SJCRH30 (cell line): ENCODE results near the gene STIL. TPM values are rescaled to one million over a fixed set of nuclear protein-coding genes. Genes with fewer than 3 reads are reported as not detected.
"Not testable (repeated sequence)": the region's sequence is repeated elsewhere in the genome, so short reads cannot be mapped to it uniquely, and the experiment has no call there.

Source experiments
- DNase-seq, 2 experiments: peaks; one replicate each; pipeline ENCODE4 v3.0.0-alpha.2; 2015 to 2020
- H3K27ac ChIP-seq: fragments of 250-450 bp; sonication (Bioruptor Pico); 2 replicates; pipeline ENCODE4 v1.5.1; 2020; ENCODE audit warnings: mild to moderate bottlenecking, moderate library complexity
- H3K27me3 ChIP-seq: fragments of 250-450 bp; sonication (Bioruptor Pico); 2 replicates; pipeline ENCODE4 v1.5.1; 2020; ENCODE audit warnings: mild to moderate bottlenecking, moderate library complexity
- H3K36me3 ChIP-seq: fragments of 250-450 bp; sonication (Bioruptor Pico); 2 replicates; pipeline ENCODE4 v1.5.1; 2020; ENCODE audit warnings: mild to moderate bottlenecking, moderate library complexity
- H3K4me1 ChIP-seq: fragments of 250-450 bp; sonication (Bioruptor Pico); 2 replicates; pipeline ENCODE4 v1.5.1; 2020; ENCODE audit warnings: mild to moderate bottlenecking, moderate library complexity
- H3K4me3 ChIP-seq: fragments of 250-450 bp; sonication (Bioruptor Pico); 2 replicates; pipeline ENCODE4 v1.5.1; 2020; ENCODE audit warnings: mild to moderate bottlenecking, moderate library complexity
- H3K9me3 ChIP-seq: fragments of 250-450 bp; sonication (Bioruptor Pico); replicated peaks from 2 replicates; pipeline ENCODE4 v1.5.1; 2020; ENCODE audit warnings: mild to moderate bottlenecking, moderate library complexity
- total RNA-seq: library from RNA; depleted of rRNA; stranded (reverse); fragments of >200 nt; shearing (Covaris generic); gene quantifications from 2 replicates; pipeline ENCODE4 v1.2.3, GENCODE V29; 2014

Gene STIL
- total RNA-seq, 1 experiment from 2014 or later = 53.4 TPM

DNA sequence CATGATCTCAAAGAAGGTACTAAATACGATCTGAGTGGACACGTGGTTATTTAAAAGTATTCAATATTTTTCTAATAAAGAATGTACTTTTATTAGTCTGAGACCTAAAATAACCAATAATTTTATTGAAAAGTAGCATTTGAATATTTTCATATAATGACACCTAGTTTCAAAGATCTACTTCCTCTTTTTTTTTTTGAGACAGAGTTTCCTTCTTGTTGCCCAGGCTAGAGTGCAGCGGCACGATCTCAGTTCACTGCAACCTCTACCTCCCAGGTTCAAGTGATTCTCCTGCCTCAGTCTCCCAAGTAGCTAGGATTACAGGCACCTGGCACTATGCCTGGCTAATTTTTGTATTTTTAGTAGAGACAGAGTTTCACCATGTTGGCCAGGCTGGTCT lies 25.8 kb downstream of the STIL start:
- DNase-seq, H3K4me3 ChIP-seq: not testable (repeated sequence)
- H3K36me3 ChIP-seq = peaks cover 78% of the 10 kb centered on the region

DNA sequence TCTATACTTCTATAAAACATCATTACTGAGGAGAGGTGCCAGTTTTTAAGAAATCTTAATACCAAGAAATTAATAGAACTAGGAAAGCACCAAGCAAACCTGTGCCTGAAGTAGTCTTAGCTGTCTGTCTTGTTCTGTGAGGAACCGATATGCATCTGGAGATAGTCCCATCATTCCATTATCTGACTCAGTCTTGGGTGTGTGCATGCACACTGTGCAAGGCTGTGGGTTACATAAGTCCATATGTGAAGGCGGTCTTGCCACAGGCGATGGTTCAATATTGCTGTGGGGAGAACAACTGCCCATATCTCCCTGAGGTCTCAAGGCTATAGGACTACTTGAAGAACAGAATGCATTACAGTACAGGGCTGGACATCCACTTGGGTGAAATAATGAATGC lies 33.8 kb downstream of the STIL start:
- no peaks in the 10 kb centered on the region for H3K4me1 ChIP-seq
- H3K4me3 ChIP-seq = no peak overlapping the region
- no peaks in the 10 kb centered on the region for H3K27me3 ChIP-seq
- DNase-seq = no peak
- peaks cover 82% of the 10 kb centered on the region for H3K36me3 ChIP-seq
- H3K9me3 ChIP-seq = no peaks in the 10 kb centered on the region
- H3K27ac ChIP-seq = no peak overlapping the region

More for the DNA sequence above, 25.8 kb downstream of the STIL start:
- not testable (repeated sequence) for H3K27ac ChIP-seq, H3K4me1 ChIP-seq, H3K27me3 ChIP-seq, H3K9me3 ChIP-seq

DNA sequence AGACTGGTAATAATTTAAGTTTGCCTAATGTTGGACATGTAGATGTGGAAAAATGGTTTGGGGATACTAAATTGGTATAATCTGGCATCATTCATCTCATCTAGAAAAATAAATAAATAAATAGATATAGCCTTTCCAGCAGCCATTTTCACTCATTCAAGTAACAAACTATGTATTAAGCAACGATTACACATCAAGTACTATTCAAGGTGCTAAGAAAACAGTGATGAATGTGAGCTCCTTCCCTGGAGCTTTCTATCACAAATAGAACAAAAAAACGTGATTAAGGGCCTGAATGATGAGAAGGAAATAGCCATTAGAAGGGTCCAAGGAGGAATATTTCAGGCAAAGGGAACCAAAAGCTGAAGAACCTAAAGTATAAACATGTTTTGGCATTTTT lies 37.1 kb downstream of the STIL start:
- Histone ChIP-seq H3K9me3 (no peaks in the 10 kb centered on the region), H3K27me3 (no peaks in the 10 kb centered on the region), H3K36me3 (peaks cover 78% of the 10 kb centered on the region), H3K27ac (no peak overlapping the region), H3K4me1 (no peaks in the 10 kb centered on the region), H3K4me3 (no peak overlapping the region)
- DNase-seq = no peak

DNA sequence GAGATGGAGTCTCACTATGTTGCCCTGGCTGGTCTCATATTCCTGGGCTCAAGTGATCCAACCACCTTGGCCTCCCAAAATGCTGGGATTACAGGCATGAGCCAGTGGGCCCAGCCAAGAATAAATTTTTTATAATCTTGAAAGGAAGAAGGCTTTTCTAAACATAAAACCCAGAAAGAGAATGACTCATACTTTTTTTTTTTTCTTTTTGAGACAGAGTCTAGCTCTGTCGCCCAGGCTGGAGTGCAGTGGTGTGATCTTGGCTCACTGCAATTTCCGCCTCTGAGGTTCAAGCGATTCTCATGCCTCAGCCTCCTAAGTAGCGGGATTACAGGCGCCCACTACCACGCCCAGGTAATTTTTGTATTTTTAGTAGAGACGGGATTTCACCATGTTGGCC lies 38.1 kb downstream of the STIL start:
- not testable (repeated sequence) for H3K27me3 ChIP-seq, H3K9me3 ChIP-seq, H3K4me3 ChIP-seq, DNase-seq, H3K4me1 ChIP-seq, H3K27ac ChIP-seq
- H3K36me3 ChIP-seq = peaks cover 76% of the 10 kb centered on the region

DNA sequence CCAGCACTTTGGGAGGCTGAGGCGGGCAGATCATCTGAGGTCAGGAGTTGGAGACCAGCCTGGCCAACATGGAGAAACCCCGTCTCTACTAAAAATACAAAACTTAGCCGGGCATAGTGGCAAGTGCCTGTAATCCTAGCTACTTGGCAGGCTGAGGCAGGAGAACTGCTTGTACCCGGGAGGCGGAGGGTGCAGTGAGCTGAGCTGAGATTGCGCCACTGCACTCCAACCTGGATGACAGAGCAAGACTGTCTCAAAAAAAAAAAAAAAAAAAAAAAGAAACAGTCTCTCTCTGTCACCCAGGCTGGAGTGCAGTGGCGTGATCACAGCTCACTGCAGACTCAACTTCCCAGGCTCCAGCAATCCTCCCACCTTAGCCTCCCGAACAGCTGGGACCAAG lies 48.4 kb downstream of the STIL start:
- H3K27ac ChIP-seq, H3K9me3 ChIP-seq, H3K4me1 ChIP-seq, DNase-seq, H3K4me3 ChIP-seq, H3K27me3 ChIP-seq: not testable (repeated sequence)
- peaks cover 75% of the 10 kb centered on the region for H3K36me3 ChIP-seq

DNA sequence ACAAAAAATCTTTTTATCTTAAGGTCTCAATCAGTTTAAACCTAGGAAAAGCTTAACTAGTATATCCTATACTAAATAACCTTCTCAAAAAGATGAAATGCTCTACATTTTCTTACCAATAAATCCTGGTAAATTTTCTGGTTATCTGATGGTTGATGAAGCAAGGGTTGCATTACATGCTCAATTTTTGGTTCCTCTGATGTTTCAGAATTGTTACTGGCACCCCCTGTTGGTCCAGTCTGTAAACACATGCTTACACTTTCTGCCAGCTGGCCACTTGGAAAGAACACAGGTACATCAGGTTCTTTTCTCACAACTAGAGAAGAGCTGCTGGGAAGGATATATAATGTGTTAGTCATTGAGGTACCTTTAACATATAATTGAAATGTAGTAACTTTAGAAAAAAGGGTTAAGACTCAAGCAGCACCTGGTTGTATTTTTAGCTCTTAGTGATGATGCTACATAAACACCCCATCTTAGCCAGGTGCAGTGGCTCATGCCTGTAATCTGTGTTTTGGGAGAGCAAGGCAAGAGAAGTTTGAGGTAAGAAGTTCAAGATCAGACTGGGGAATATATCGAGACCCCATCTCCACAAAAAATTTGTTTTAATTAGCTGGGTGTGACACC lies 51.0 kb downstream of the STIL start:
- no peak overlapping the region for H3K27ac ChIP-seq
- peaks cover 72% of the 10 kb centered on the region for H3K36me3 ChIP-seq
- H3K27me3 ChIP-seq = no peaks in the 10 kb centered on the region
- H3K4me3 ChIP-seq = no peak overlapping the region
- H3K4me1 ChIP-seq = no peaks in the 10 kb centered on the region
- no peaks in the 10 kb centered on the region for H3K9me3 ChIP-seq
- peak; percentile 31 to 64 for DNase-seq

DNA sequence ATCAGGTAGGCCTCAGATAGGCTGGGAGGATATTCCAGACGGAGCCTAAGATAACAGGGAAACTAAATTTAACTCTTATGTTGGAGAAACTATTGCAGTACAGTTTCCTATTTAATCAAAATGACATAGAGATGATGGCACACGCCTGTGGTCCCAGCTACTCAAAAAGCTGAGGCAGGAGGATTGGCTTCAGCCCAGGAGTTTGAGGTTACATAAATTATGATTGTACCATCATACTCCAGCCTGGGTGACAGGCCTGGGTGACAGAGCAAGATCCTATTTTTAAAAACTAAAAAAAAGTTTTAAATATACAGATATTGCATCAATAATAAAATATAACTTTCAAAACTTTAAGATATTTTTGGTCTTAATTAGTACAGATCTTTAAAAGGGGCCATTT lies 56.7 kb downstream of the STIL start:
- no peaks in the 10 kb centered on the region for H3K4me1 ChIP-seq
- H3K27ac ChIP-seq = no peak overlapping the region
- H3K4me3 ChIP-seq = no peak overlapping the region
- DNase-seq = no peak
- H3K36me3 ChIP-seq = peaks cover 83% of the 10 kb centered on the region
- H3K27me3 ChIP-seq = no peaks in the 10 kb centered on the region
- H3K9me3 ChIP-seq = no peaks in the 10 kb centered on the region

DNA sequence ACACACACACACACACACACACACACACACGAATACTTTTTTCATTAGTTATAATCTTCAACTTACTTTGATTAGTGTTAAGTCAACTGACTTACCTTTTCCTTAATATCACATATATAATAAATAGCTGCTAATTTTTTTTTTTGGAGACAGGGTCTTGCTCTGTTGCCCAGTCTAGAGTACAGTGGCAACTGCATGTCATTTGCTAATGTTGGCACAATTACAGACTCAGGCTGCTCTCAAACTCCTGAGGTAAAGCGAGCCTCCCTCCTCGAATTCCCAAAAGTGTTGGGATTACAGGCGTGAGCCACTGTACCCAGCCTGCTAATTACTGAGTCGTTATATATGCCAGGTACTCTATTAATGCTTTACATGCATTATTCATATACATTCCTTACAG lies 61.2 kb downstream of the STIL start:
- H3K27me3 ChIP-seq = no peaks in the 10 kb centered on the region
- H3K9me3 ChIP-seq = no peaks in the 10 kb centered on the region
- no peak for DNase-seq
- no peaks in the 10 kb centered on the region for H3K4me1 ChIP-seq
- H3K4me3 ChIP-seq = no peak overlapping the region
- H3K27ac ChIP-seq = no peak overlapping the region
- H3K36me3 ChIP-seq = peaks cover 74% of the 10 kb centered on the region

DNA sequence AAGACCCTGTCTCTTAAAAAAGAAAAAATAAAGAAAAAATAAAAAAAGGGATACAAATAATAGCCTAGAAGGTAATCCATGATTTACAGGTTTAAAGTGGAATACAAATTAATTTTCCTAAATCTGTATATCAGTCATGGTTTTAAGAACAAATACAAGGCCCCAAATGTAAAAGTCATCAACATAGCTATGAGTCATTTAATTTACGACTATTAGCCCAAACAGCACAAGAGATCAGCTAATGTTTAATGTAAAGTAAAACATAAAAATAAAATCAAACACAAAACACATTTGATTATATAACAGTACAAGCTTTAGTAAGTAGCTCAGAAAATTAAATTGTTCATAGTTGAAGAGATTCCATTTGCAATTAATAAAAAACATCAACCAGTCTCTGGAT lies 61.6 kb downstream of the STIL start:
- Histone ChIP-seq H3K27ac (no peak overlapping the region), H3K27me3 (no peaks in the 10 kb centered on the region), H3K36me3 (peaks cover 70% of the 10 kb centered on the region), H3K9me3 (no peaks in the 10 kb centered on the region), H3K4me1 (no peaks in the 10 kb centered on the region), H3K4me3 (no peak overlapping the region)
- no peak for DNase-seq

DNA sequence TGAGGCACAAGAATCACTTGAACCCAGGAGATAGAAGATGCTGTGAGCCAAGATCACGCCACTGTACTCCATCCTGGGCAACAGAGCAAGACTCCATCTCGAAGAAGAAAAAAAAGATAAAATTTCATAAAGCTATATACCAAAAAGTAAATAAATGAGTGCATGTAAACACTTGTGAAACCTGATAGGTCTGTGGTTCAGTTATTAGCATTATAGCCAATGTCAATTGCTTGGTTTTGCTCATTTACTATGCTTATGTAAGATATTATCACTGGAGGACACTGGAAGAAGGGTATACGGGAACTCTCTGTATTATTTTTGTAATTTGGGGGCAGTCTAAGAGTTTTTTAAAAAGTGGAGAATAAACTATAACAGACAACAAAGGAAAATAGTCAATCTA lies 64.2 kb downstream of the STIL start:
- Histone ChIP-seq H3K9me3 (no peaks in the 10 kb centered on the region), H3K27me3 (no peaks in the 10 kb centered on the region), H3K4me1 (no peaks in the 10 kb centered on the region), H3K27ac (no peak overlapping the region), H3K36me3 (peaks cover 49% of the 10 kb centered on the region), H3K4me3 (no peak overlapping the region)
- DNase-seq = no peak

DNA sequence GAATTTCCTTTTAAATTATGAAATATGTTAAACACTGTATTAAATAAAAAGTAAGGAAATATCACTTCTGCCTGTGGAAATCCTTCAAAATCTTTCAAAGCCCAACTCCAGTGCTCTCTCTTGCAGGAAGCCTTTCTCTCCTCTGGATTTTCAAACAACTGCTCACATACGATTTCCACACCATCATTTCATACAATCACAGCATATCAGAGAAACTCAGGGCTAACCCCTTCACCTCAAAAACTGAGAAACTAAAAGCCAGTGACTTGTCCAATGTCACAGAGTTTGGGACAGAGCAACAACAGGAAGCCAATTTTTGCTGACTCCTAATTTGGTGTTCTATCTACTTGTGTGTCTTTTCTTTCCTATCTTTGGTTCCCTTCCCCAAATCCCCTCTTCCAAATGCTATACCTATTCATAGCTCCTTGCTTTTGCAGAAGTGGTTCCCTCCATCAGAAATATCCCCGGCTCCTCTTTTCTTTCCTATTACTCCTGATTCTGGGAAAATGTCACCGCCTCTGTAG lies 69.5 kb downstream of the STIL start:
- no peak overlapping the region for H3K4me3 ChIP-seq
- peaks cover 5% of the 10 kb centered on the region; the same call in 1 of the 2 replicates for H3K4me1 ChIP-seq
- H3K9me3 ChIP-seq = no peaks in the 10 kb centered on the region
- no peaks in the 10 kb centered on the region; the same call in 1 of the 2 replicates for H3K27me3 ChIP-seq
- DNase-seq = no peak
- H3K27ac ChIP-seq = no peak overlapping the region
- no peaks in the 10 kb centered on the region; the same call in 1 of the 2 replicates for H3K36me3 ChIP-seq

DNA sequence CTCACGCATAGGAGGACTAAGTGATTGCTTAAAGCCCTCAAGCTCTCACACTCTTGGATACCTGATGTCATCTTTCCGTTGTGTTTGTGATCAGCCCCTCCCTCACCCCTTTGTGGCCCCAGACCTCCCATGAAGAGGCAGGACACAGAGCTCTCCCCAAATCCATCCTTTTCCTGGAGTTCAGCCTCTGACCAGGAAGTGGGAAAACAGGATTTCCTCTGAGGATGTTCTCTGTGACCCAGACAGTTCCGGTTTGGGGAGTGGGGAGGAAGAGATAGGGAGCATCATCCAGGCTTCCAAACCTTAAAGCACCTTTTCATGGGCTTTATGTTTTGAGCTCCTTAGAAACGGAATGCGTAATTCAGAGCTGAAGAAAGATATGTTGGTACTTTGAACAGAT lies 70.0 kb downstream of the STIL start:
- Histone ChIP-seq H3K4me3 (no peak overlapping the region), H3K9me3 (no peaks in the 10 kb centered on the region), H3K27me3 (no peaks in the 10 kb centered on the region; the same call in 1 of the 2 replicates), H3K4me1 (peaks cover 5% of the 10 kb centered on the region; the same call in 1 of the 2 replicates), H3K27ac (no peak overlapping the region), H3K36me3 (no peaks in the 10 kb centered on the region; the same call in 1 of the 2 replicates)
- peak in 1 of 2 experiments; percentile 31 for DNase-seq

DNA sequence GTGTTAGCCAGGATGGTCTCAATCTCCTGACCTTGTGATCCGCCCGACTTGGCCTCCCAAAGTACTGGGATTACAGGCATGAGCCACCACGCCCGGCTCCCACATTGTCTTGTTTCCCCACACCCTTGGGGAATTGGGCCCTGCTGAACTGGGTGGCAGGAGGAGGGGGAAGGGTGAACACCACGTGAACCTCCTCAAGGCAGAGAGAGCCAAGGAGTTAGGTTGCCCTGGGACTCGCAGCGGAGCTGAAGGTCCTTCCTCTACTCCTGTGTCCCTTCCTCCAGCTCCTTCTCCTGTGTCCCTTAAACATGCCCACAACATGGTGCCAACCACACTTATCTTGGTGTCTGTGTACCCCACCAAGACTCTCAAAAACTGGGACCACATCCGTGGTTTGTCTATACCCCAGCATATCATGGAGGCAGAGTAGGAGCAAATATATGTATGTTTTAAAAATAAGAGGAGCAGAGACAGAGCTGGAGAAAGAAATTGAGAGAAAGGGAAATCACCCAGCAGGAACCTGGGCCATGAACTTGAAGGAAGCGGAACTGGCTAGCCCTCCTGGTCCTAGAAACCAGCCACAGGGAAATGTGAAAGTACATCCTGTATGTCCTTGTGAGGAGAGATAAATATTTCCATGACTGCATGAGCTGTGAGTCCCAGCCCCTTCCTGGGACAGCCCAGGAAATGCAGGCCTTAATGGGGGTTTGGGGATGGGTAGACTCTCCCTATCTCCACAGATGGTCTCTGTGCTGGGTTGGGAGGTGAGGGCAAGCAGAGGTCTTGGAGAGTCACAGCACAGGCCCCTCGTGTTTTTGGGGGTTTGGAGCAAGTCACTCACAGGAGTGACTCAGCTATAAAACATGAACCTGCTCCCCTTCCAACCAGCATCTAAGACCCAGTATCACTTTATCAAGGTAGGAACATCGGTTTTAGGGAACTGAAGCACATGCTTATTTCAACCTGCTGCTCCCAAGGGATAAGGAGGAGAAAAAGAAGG lies 72.5 kb downstream of the STIL start:
- no peak overlapping the region for H3K27ac ChIP-seq
- no peaks in the 10 kb centered on the region for H3K9me3 ChIP-seq
- H3K27me3 ChIP-seq = no peaks in the 10 kb centered on the region; the same call in 1 of the 2 replicates
- peaks cover 5% of the 10 kb centered on the region; the same call in 1 of the 2 replicates for H3K4me1 ChIP-seq
- DNase-seq = no peak
- no peak overlapping the region for H3K4me3 ChIP-seq
- no peaks in the 10 kb centered on the region for H3K36me3 ChIP-seq

DNA sequence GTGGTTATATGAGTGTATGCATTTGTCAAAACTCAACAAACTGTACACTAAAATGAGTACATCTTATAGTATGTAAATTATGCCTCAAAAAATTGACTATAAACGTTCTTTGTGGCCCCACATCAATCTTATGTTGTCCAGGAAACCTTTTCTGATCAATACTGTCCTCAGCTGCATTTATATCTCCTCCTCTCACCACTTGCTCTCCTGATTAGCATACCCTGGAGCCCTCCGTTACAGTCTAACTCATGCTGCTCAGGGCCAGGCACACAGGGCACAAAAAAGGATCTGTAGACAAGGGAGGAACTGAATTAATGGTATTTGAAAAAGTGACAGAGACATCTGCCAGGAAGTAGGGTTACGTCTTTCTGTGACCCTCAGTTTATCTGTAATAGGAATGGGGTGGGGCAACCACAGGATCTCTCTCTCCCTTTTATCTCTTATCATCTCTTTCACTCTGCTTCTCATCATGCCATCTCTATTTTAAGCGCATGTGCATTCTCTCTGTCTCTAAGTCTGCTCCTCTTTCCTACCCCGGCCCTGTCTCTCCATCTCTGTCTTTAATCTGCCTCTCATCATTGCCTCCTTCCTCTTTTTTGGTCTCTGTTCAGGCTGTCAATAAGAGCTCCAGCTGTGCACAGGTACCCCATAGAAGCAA lies 74.9 kb downstream of the STIL start:
- Histone ChIP-seq H3K36me3 (no peaks in the 10 kb centered on the region), H3K27me3 (no peaks in the 10 kb centered on the region; the same call in 1 of the 2 replicates)
- DNase-seq = no peak

DNA sequence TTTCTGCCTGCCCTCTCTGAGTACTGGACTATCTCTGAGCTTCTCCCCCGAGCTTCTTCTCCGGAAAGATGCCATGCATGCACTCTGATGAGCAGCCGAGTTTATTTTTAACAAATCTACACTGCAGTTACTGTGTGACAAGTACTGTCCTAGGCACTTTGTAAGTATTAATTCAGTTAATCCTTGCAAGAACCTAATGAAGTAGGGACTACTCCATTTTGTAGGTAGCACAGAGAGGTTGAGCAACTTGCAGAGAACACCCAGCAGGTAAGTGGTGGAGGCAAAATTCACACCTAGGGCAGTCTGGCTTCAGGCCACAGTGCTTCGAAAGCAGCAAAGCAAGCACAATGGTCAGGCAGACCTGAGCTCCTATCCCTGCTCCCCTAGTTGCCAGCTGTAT lies 78.1 kb downstream of the STIL start:
- H3K27me3 ChIP-seq = peaks cover 3% of the 10 kb centered on the region
- no peaks in the 10 kb centered on the region for H3K9me3 ChIP-seq
- no peaks in the 10 kb centered on the region for H3K36me3 ChIP-seq
- no peak overlapping the region for H3K27ac ChIP-seq
- no peak for DNase-seq
- peaks cover 7% of the 10 kb centered on the region for H3K4me1 ChIP-seq
- peak overlapping the region; percentile 49 for H3K4me3 ChIP-seq

More for the DNA sequence above, 74.9 kb downstream of the STIL start:
- H3K9me3 ChIP-seq = no peaks in the 10 kb centered on the region
- H3K4me1 ChIP-seq = peaks cover 11% of the 10 kb centered on the region
- H3K4me3 ChIP-seq = no peak overlapping the region
- H3K27ac ChIP-seq = no peak overlapping the region
